Mucosa of stomach (tissue), 1 donor: ENCODE results near the gene NPC2.

ENCODE experiments used
- H3K27me3 ChIP-seq: one replicate; pipeline ENCODE4 v1.7.0; 2013; ENCODE audit warnings: mild to moderate bottlenecking, low read length; ENCODE audit not compliant: control insufficient read depth, insufficient read depth
- H3K36me3 ChIP-seq: one replicate; pipeline ENCODE4 v1.7.0; 2013; ENCODE audit warnings: low read length; ENCODE audit not compliant: control insufficient read depth, insufficient read depth
- H3K4me1 ChIP-seq: one replicate; pipeline ENCODE4 v1.7.0; 2013; ENCODE audit warnings: mild to moderate bottlenecking, low read length; ENCODE audit not compliant: control insufficient read depth, insufficient read depth
- H3K4me3 ChIP-seq: one replicate; pipeline ENCODE4 v1.7.0; 2013; ENCODE audit warnings: low read length
- H3K9ac ChIP-seq: one replicate; pipeline ENCODE4 v1.7.0; 2013; ENCODE audit warnings: mild to moderate bottlenecking, low read length, moderate library complexity
- H3K9me3 ChIP-seq: one replicate; pipeline ENCODE4 v1.7.0; 2013; ENCODE audit warnings: mild to moderate bottlenecking, low read length, moderate library complexity; ENCODE audit not compliant: control insufficient read depth
- donor health status: Pancreatic carcinoma.

Gene NPC2

DNA sequence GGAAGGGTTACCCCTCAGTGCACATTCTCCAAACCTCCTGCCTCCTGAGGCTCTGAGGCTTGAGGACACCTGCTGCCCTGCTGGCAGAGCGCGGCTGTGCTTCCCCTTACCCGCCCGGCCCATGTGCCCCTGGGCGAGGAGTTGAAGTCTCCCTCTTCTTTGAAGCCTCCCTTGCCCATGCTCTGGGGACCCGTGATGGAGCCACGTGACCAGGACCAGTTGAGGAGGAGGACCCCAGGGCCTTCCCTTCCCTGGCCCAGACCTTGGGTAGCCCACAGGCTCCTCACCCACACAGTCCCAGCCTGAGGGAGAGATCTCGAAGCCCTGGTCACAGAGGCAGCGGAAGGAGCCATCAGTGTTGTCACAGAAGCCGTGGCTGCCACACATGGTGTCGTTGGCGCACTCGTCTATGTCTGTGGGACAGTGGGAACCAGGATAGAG lies 13.3 kb upstream of the NPC2 start:
- H3K4me3 ChIP-seq = no peak overlapping the region
- H3K9me3 ChIP-seq = no peaks in the 10 kb centered on the region
- no peaks in the 10 kb centered on the region for H3K36me3 ChIP-seq
- peaks cover 8% of the 10 kb centered on the region for H3K27me3 ChIP-seq
- no peak overlapping the region for H3K9ac ChIP-seq
- H3K4me1 ChIP-seq = peaks cover 4% of the 10 kb centered on the region

DNA sequence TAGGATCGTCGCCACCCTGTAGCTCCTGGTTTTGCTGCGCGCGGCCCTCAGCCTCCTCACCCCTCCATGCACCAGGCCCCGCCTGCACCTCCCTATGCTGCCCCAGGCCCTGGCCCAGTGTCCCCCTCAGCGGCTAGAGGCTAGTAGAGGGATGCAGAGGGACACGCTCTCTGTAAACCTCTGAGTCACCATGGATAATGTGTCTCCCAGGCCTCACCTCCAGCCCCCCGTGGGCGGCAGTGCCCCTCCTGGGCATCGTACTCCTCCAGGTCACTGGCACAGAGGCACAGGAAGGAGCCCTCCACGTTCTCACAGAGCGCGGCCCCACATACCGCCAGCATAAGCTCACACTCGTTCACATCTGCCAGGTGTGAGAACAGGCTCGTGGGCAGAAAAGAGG lies 12.7 kb upstream of the NPC2 start:
- Histone ChIP-seq H3K4me1 (peaks cover 4% of the 10 kb centered on the region), H3K4me3 (no peak overlapping the region), H3K9ac (no peak overlapping the region), H3K9me3 (no peaks in the 10 kb centered on the region), H3K36me3 (no peaks in the 10 kb centered on the region), H3K27me3 (peaks cover 4% of the 10 kb centered on the region)

DNA sequence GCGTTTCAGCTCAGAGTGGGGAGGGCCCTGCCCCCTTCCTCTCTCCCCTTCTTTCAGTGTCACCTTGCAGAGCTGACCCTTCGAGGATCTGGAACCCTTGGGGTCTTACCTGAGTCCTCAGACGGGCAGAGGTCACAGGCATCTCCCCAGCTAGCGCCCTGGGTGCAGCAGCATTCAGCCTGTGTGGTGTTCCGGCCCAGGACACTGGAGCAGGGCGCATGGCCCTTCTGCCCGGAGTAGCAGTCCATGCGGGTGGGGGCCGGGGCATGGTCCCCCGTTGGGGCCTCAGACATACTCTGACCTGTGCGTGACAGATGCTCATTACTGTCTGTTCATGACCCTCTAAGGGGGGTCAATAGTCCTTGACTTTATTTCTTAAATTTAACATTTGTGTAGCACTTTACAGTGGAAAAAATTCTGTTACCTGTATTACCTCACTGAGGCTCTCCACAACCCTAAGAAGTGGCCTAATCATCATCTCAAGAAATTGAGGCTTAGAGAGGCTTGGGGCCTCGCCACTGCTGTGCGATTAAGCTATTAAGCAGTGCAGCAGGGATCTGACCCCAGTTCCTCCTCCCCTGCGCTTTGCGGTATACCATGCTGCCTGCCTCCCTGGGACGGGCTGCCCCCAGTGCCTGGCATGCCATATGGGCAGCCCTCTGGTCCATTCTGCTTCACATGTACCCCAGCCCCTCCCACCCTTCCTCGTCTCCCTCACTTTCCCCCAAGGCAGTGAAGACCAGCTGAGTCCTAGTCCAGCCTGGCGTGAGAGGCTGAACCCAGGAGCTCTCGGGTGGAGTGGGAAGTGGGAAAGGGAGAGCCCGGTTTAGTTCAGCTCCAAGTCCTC lies 12.0 kb upstream of the NPC2 start:
- Histone ChIP-seq H3K4me1 (peaks cover 4% of the 10 kb centered on the region), H3K9me3 (no peaks in the 10 kb centered on the region), H3K36me3 (no peaks in the 10 kb centered on the region), H3K4me3 (no peak overlapping the region), H3K9ac (no peak overlapping the region), H3K27me3 (peaks cover 4% of the 10 kb centered on the region)

DNA sequence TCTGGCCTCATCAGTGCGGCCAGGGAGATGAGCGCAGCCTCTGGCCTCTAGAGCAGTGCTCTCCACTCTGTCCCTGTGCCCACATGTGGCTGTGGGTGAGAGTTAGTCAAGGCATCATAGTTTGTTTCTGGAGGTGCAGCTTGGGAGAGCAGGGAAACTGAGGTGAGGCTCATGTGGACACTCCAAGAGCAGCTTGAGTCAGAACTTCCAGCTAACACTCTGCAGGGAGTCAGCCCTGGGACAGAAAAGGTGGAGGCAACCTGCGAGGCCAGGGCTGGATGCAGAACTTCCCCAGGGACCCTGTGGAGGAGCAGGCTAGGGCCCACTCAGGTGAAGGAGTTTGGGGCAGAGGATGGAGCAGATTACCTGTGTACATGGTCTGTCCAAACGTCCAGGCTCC lies 11.3 kb upstream of the NPC2 start:
- Histone ChIP-seq H3K9me3 (no peaks in the 10 kb centered on the region), H3K27me3 (peaks cover 4% of the 10 kb centered on the region), H3K4me3 (no peak overlapping the region), H3K36me3 (no peaks in the 10 kb centered on the region), H3K9ac (no peak overlapping the region), H3K4me1 (peaks cover 4% of the 10 kb centered on the region)

DNA sequence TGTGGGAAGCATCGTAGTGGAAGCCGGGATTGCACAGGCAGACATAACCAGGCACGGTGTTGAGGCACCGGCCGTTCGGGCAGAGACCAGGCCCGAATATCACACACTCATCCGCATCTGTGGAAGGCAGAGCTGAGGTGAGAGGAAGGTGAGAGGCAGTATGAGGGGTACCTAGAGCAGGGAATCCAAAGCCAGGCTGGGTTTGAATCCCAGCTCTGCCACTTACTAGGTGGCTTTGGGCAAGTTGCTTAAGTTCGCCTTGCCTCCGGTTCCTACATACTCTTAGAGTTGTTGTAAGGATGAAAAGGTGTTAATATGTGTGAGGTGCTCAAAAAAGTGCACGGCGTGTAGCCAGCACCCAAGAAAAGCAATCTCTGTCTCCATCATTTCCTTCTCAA lies 10.8 kb upstream of the NPC2 start:
- Histone ChIP-seq H3K36me3 (no peaks in the 10 kb centered on the region), H3K4me3 (no peak overlapping the region), H3K27me3 (peaks cover 4% of the 10 kb centered on the region), H3K9ac (no peak overlapping the region), H3K9me3 (no peaks in the 10 kb centered on the region), H3K4me1 (peaks cover 4% of the 10 kb centered on the region)

DNA sequence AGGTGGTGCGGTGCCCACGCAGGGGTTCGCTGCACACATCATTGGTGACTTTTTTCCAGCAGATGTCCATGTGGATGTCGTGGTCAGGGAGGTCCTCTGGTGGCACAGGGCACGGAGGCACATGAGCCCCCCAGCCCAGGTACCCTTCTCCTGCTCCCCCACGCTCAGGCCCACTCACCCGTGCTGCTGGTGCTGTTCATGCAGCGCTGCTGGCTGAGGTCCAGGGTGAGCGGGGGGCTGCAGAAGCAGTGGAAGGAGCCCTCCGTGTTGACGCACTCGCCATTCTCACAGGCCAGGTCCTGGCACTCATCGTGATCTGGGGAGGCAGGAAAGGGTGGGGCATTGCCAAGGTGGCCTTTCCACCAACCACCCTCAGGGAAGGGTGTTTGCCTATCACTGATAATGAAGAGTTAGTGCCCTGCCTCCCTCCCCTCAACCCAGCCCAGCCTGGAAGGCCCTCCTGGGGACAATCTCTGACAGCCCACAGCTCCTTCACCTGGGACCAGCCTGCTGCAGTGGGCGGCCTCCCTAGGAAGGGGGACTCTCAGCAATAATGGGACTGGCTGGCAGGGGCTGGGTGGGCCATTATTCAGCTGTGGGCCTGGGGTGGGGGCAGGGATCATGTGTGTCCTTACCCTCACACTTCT lies 10.3 kb upstream of the NPC2 start:
- Histone ChIP-seq H3K9ac (no peak overlapping the region), H3K36me3 (no peaks in the 10 kb centered on the region), H3K4me3 (no peak overlapping the region), H3K4me1 (peaks cover 4% of the 10 kb centered on the region), H3K9me3 (no peaks in the 10 kb centered on the region), H3K27me3 (peaks cover 4% of the 10 kb centered on the region)

DNA sequence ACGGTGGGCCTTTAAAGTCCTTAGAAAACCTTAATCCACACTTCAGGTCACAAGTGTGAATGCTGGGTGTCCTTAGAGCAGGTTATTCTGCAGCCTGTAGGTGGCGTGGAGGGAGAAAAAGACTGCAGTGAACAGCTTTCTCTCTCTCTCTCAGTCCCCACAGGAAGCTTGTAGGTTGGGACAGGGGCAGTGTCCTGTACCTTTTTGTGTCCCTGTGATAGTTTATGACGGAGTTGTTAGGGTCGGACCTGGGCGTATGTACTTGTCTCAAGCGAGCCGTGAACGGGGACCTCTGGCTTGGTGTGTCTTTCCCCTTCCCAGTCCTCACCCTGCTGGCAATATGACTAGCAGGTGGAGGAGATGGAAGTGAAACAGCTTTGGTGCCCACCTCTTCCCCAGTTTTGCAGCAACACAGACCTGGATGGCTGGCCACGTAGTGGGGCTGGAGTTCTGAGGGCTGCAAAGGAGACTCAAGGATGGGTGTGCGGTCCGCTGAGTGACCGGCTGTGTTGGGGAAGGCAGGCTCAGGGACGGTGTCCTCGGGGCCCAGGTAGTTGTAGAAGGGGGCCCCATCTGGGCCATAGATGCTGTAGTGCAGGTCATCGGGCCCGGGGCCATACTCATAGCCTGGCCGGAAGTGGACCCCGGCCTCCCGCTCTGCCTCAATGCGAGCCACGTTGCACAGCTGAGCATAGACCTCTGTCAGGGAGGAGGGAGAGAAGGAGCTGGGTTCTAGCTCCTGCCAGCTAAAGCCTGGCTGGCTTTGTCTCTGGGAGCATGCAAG lies 9.3 kb upstream of the NPC2 start:
- Histone ChIP-seq H3K4me1 (peaks cover 4% of the 10 kb centered on the region), H3K9ac (no peak overlapping the region), H3K9me3 (no peaks in the 10 kb centered on the region), H3K4me3 (no peak overlapping the region), H3K27me3 (no peaks in the 10 kb centered on the region), H3K36me3 (no peaks in the 10 kb centered on the region)

DNA sequence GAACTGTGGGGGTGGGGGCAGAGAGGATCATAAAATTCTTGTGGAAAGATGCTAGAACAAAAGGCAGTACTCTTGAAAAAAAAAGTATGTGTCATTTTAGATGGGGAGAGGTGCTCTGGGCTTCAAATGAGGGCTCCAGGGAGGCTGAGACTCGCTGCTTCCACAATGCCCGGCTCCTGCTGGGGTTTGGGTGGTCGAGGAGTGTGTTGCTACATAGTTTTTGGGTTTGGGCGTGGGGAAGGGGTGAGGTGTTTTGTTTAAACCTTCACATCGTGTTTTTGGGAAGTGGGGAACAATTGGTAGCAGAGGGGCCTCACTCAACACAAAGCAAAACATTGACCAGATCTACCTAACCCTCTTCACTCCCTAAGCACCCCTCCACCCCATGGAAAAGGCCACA lies 8.6 kb upstream of the NPC2 start:
- H3K36me3 ChIP-seq = no peaks in the 10 kb centered on the region
- H3K4me3 ChIP-seq = no peak overlapping the region
- H3K9me3 ChIP-seq = no peaks in the 10 kb centered on the region
- H3K9ac ChIP-seq = no peak overlapping the region
- H3K27me3 ChIP-seq = no peaks in the 10 kb centered on the region
- H3K4me1 ChIP-seq = peaks cover 4% of the 10 kb centered on the region

DNA sequence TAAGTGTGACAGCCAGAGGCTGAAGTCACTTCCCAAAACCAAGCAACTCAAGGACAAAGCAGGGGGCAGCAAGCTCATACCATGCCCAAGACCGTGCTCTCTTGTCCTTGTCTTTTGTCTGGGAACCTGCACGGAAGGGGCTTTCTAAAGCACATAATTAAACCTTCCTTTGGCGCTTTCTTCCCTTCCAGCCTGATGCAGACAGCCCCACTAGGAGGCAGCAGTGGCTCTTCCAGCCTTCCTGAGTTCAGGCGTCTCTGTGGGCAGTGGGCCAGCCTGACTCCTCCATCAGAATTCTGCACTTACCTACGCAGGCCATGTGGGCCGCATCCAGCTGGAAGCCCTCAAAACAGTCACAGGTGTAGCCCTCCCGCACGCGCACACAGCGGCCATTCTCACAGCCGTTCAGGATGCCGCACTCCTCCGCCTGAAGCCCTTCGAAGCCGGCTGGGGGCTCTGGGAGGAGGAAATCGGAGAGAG lies 8.1 kb upstream of the NPC2 start:
- no peaks in the 10 kb centered on the region for H3K9me3 ChIP-seq
- H3K36me3 ChIP-seq = no peaks in the 10 kb centered on the region
- no peaks in the 10 kb centered on the region for H3K27me3 ChIP-seq
- no peak overlapping the region for H3K9ac ChIP-seq
- peaks cover 4% of the 10 kb centered on the region for H3K4me1 ChIP-seq
- H3K4me3 ChIP-seq = no peak overlapping the region

DNA sequence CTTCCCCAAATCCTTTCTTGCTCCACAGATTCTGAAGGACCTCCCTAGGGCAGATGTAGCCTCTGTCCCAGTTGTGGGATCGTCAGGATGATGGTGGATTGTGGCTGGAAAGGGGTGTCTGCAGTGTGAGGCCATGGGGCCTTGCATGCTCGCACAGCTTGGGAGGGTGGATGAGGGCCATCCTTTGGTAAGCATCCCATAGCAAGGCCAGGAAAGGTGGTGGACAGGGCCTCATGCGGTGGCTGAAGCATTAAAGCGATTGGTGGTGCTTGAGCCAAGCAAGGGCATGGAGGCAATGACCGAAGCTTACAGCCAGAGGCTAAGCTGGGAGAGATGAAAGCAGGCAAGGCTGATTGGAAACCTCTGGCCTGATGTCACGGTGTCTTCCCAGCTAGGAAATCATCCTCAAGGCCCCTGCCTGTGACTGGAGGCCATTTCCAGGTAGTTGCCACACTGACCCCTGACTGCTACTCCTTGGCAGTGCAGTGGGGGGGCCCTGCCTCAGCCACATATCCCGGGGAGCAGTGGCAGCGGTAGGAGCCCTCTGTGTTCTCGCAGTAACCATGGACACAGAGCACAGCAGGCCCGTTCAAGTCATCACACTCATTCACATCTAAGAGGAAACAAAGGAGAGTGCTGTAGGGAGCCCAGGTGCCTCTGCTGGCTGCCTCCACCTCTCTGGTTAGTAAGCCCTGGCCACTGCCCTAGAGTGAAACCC lies 7.5 kb upstream of the NPC2 start:
- H3K27me3 ChIP-seq = no peaks in the 10 kb centered on the region
- H3K9me3 ChIP-seq = no peaks in the 10 kb centered on the region
- peaks cover 4% of the 10 kb centered on the region for H3K4me1 ChIP-seq
- no peaks in the 10 kb centered on the region for H3K36me3 ChIP-seq
- no peak overlapping the region for H3K4me3 ChIP-seq
- H3K9ac ChIP-seq = no peak overlapping the region

DNA sequence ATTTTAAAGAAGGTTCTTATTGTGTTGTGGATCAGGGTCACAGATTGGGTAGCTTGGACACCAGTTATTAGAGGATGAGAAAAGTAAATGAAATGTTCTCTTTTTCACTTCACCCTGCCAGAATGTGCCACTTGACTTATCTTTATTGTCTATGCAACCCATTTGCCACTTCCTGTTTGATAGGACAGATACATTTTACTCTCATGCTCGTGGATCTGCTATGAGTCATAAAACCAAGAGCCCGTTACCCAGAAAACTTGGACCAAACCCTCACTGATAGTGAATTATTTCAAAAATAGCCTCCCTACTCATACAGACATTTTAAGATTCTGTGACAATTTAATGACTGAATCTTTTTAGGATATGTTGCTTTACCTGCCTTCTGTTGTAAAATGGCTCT lies 2.3 kb upstream of the NPC2 start:
- Histone ChIP-seq H3K4me3 (no peak overlapping the region), H3K4me1 (peaks cover 8% of the 10 kb centered on the region), H3K9ac (no peak overlapping the region), H3K9me3 (no peaks in the 10 kb centered on the region), H3K36me3 (no peaks in the 10 kb centered on the region), H3K27me3 (no peaks in the 10 kb centered on the region)
